Psoas muscle (tissue), 8 donors: Measurements from ENCODE around the gene THRB. TPM values are rescaled to one million over a fixed set of nuclear protein-coding genes. Genes with fewer than 3 reads are reported as not detected.

ENCODE experiments used
- ATAC-seq, 4 donors: fragments of 200-7000 bp; cut with Tn5 transposase; one replicate each; pipeline ENCODE4 v1.9.1; 2020; ENCODE audit warnings: moderate library complexity in 3 of 4, mild to moderate bottlenecking in 2 of 4
- DNase-seq, 2 donors: peaks; one replicate each; pipeline ENCODE4 v3.0.0-alpha.2; 2020
- H3K27ac ChIP-seq: fragments of 200-600 bp; one replicate; pipeline ENCODE4 v1.8.0; 2022
- H3K27me3 ChIP-seq, 3 donors: fragments of 200-600 bp in 1 of 3; one replicate each; pipeline versions ENCODE4 v1.6.1 to v1.8.0; 2013 to 2022; ENCODE audit warnings: low read length in 2 of 3, mild to moderate bottlenecking in 2 of 3, moderate library complexity in 1 of 3; ENCODE audit not compliant: insufficient read depth in 3 of 3
- H3K36me3 ChIP-seq, 2 donors: fragments of 200-600 bp in 1 of 2; one replicate each; pipeline versions ENCODE4 v1.6.1 to v1.8.0; 2013 to 2022; ENCODE audit warnings: low read depth in 1 of 2, mild to moderate bottlenecking in 1 of 2, moderate library complexity in 1 of 2; ENCODE audit not compliant: insufficient read depth in 1 of 2
- H3K4me1 ChIP-seq: fragments of 200-600 bp; one replicate; pipeline ENCODE4 v1.8.0; 2022
- H3K4me3 ChIP-seq: fragments of 200-600 bp; one replicate; pipeline ENCODE4 v1.8.0; 2022; ENCODE audit warnings: mild to moderate bottlenecking
- H3K9me3 ChIP-seq: fragments of 200-600 bp; one replicate; pipeline ENCODE4 v1.8.0; 2022
- WGBS, 3 donors: extraction: QIAGEN DNeasy Blood & Tissue Kit; methylation state at CpG; one replicate each; pipeline versions ENCODE4 v1.1.6 to v1.1.7; 2013; 5-methylcytosine and 5-hydroxymethylcytosine counted together
- intact Hi-C, 2 donors: fragments of 100-400 bp; cut with DNase I; formaldehyde crosslinking; loops; one replicate each; pipeline versions ENCODE4 v1.11.0 to v1.14.2; 2022
- polyA plus RNA-seq, 3 donors: library from polyadenylated mRNA; stranded (reverse); fragments of 200-250 nt; gene quantifications; one replicate each; pipeline ENCODE4 v1.2.3, GENCODE V29; 2013
- total RNA-seq, 4 donors: library from RNA; stranded (reverse); fragmentation: NEBNext Ultra II Directional in 2 of 4; extraction: Animal tissue kit (Norgen Biotek cat#: 25700) in 2 of 4; gene quantifications; one replicate each; pipeline versions ENCODE4 v1.2.1 to v1.2.4, GENCODE V29; 2021 to 2023
- TF ChIP-seq, protein P1 (sequence below): fragments of 200-600 bp; IDR thresholded peaks from one replicate; pipeline ENCODE4 v1.8.0; 2022; ENCODE audit warnings: antibody characterized with exemption
- donor health status: healthy with polysubstance abuse.
- donor health status: DM: no; HTN: no; CAD: no; lungs with moderate emphysema.
- donor health status: Bipolar disorder and iron deficiency.
- donor health status: healthy.
- donor health status: DM: yes; HTN: yes; CAD: no.
- donor health status: DM: no; HTN: no; CAD: no.
- donor health status: DM: no; HTN: no; CAD: no.
- donor health status: DM: yes; HTN: yes; CAD: no.

THRB gene
- total and polyA plus RNA-seq, 7 donors: 11.5 to 38.6 (median 31.4) TPM

DNA sequence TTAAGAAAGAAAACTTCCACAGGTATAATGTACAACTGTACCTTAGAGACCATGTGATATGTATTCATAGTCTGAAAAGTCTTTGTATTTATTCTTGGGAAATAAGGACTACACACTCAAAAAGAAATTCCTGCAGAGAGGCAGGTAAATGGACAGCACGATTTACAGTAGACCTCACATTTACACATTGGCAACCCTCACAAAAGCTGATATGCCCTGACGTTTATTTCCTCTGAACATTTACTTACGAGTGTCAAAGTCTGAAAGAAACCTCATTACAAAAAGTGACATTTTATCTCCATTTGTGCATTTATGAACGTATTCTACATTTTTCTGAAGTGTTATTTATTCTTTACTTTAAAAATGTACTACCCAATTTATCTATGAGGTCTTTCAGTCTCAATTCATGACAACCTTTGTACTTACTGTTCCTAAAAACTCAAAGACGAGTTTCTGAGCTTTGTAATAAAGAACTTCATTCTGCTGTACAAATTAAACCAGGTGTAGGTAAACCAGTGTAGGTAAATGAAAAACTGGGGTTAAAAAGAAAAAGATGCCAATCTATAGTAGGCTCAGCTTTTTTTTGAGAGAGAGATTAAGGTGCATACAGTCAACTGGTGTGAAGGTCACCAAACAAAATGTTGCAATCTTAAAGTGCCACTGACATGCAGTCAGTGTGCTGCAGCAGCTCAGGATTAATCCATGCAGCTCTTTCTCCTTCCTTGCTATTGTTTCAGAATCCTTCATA, 44.3 kb downstream of the THRB start:
- Histone ChIP-seq H3K4me3 (peak overlapping the region; percentile 55), H3K36me3 (no peaks in the 10 kb centered on the region), H3K4me1 (peaks cover 41% of the 10 kb centered on the region), H3K9me3 (no peaks in the 10 kb centered on the region), H3K27ac (peak overlapping the region; percentile 72), H3K27me3 (no peaks in the 10 kb centered on the region)
- DNase-seq (no peak), ATAC-seq (peak; percentile 57 to 84 (median 80))
- intact Hi-C loops: loop anchor here in 1 of 2 donors (5.0 kb wide), 1 partner anchor 37 kb away; no protein-coding TSS in a partner anchor
- TF ChIP-seq, protein P1, sequence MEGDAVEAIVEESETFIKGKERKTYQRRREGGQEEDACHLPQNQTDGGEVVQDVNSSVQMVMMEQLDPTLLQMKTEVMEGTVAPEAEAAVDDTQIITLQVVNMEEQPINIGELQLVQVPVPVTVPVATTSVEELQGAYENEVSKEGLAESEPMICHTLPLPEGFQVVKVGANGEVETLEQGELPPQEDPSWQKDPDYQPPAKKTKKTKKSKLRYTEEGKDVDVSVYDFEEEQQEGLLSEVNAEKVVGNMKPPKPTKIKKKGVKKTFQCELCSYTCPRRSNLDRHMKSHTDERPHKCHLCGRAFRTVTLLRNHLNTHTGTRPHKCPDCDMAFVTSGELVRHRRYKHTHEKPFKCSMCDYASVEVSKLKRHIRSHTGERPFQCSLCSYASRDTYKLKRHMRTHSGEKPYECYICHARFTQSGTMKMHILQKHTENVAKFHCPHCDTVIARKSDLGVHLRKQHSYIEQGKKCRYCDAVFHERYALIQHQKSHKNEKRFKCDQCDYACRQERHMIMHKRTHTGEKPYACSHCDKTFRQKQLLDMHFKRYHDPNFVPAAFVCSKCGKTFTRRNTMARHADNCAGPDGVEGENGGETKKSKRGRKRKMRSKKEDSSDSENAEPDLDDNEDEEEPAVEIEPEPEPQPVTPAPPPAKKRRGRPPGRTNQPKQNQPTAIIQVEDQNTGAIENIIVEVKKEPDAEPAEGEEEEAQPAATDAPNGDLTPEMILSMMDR: no peak
- 33 to 51% (median 37%) methylated on average over 5 of the region's 5 CpGs for WGBS, 3 donors

DNA sequence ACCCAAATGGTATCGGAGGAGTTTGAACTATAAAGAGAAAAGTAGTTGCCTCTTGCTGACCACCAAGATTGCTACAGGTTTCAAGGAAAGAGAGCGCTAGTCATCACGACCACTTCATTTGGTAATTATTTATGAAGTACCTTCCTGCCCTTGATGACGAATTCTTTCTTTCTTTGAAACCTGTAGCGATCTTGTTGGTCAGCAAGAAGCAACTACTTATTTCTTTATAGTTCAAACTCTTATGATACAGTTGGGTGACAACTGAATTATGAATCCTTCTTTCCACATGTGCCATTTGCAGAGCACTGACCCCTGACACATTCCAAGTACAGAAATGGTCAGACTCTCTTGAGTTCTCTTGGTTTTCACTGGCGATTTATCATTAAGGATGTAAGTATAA, 46.8 kb downstream of the THRB start:
- Histone ChIP-seq H3K36me3 (no peaks in the 10 kb centered on the region), H3K4me1 (peaks cover 60% of the 10 kb centered on the region), H3K4me3 (no peak overlapping the region), H3K27me3 (no peaks in the 10 kb centered on the region), H3K27ac (peak overlapping the region; percentile 74), H3K9me3 (no peaks in the 10 kb centered on the region)
- intact Hi-C loops: loop anchor here in 1 of 2 donors (5.0 kb wide), 1 partner anchor 39 kb away; no protein-coding TSS in a partner anchor
- DNase-seq (no peak), ATAC-seq (no peak)
- WGBS, 3 donors: 93 to 95% (median 93%) methylated on average over 6 of the region's 6 CpGs
- TF ChIP-seq, protein P1: no peak

DNA sequence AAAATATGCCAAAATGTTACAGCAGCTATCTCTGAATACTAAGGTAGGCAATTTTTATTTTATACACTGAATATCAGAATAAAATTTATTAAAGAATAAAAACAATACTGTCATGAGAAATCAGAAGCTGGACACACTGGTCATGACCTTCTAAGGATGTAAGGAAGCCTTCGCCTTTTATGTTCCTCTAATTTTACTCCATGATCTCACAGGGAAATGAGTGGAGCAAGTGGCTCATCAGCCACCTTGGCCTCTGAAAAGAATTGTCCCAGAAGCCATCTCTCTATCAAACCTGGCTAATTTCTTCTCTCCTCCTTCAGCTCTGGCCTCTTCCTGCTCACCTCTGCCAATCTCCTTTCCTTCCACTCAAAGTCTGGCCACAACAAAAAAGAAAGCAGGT, 48.6 kb downstream of the THRB start:
- Histone ChIP-seq H3K4me3 (no peak overlapping the region), H3K36me3 (no peaks in the 10 kb centered on the region), H3K27ac (peak overlapping the region; percentile 74), H3K9me3 (no peaks in the 10 kb centered on the region), H3K27me3 (no peaks in the 10 kb centered on the region), H3K4me1 (peaks cover 58% of the 10 kb centered on the region)
- TF ChIP-seq, protein P1: no peak
- ATAC-seq (peak; percentile 76 to 87 (median 84)), DNase-seq (no peak)
- intact Hi-C loops: loop anchor here in 1 of 2 donors (5.0 kb wide), 1 partner anchor 41 kb away; no protein-coding TSS in a partner anchor
- WGBS, 3 donors: 31 to 63% (median 35%) methylated on average over 1 of the region's 1 CpG

DNA sequence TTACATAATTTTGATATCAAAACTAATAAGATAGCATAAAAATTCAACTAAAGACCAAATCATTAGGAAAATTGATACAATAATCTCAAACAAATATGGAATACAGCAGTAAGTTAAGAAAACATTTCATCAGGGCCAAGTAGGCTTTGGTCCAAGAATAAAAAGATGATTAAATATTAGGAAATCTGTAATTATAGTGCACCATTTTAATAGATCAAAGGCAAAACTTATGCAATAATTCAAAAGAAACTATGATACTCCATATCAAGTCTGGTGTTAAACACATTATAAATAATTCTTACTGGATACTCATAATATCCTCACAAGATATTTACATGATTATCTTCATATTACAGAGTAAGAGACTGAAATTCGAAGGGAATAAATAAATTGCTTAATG, 51.2 kb downstream of the THRB start:
- H3K27me3 ChIP-seq: no peaks in the 10 kb centered on the region
- ATAC-seq (no peak), DNase-seq (no peak)
- H3K27ac ChIP-seq: no peak overlapping the region
- no peaks in the 10 kb centered on the region for H3K36me3 ChIP-seq
- intact Hi-C loops: no loop called here
- no peaks in the 10 kb centered on the region for H3K9me3 ChIP-seq
- 0 to 54% (median 0%) methylated on average over 1 of the region's 1 CpG for WGBS, 3 donors
- no peak overlapping the region for H3K4me3 ChIP-seq
- H3K4me1 ChIP-seq: peaks cover 41% of the 10 kb centered on the region
- TF ChIP-seq, protein P1: no peak
